NB4 (cell line): ENCODE data around the gene ZNF397.

Experiments
- DNase-seq: peaks from one replicate; pipeline ENCODE4 v3.0.0; 2010; ENCODE audit warnings: low read depth
- H3K4me3 ChIP-seq: one replicate; pipeline ENCODE4 v1.5.1; 2011; ENCODE audit warnings: mild to moderate bottlenecking, low read depth, low read length, moderate library complexity
- MYC ChIP-seq: IDR thresholded peaks from 2 replicates; pipeline ENCODE4 v1.6.1; 2011; ENCODE audit warnings: low read depth, low read length
- POLR2A ChIP-seq: IDR thresholded peaks from 2 replicates; pipeline ENCODE4 v1.6.1; 2011; ENCODE audit warnings: mild to moderate bottlenecking; ENCODE audit not compliant: insufficient read length; ENCODE audit errors: extremely low read depth
- TF ChIP-seq, protein P1 (sequence below): IDR thresholded peaks from one replicate; pipeline ENCODE4 v1.5.1; 2012; ENCODE audit warnings: low read depth, low read length
- TF ChIP-seq, protein P2 (sequence below): IDR thresholded peaks from 2 replicates; pipeline ENCODE4 v1.6.1; 2011; ENCODE audit warnings: low read depth, low read length

The ZNF397 gene

DNA sequence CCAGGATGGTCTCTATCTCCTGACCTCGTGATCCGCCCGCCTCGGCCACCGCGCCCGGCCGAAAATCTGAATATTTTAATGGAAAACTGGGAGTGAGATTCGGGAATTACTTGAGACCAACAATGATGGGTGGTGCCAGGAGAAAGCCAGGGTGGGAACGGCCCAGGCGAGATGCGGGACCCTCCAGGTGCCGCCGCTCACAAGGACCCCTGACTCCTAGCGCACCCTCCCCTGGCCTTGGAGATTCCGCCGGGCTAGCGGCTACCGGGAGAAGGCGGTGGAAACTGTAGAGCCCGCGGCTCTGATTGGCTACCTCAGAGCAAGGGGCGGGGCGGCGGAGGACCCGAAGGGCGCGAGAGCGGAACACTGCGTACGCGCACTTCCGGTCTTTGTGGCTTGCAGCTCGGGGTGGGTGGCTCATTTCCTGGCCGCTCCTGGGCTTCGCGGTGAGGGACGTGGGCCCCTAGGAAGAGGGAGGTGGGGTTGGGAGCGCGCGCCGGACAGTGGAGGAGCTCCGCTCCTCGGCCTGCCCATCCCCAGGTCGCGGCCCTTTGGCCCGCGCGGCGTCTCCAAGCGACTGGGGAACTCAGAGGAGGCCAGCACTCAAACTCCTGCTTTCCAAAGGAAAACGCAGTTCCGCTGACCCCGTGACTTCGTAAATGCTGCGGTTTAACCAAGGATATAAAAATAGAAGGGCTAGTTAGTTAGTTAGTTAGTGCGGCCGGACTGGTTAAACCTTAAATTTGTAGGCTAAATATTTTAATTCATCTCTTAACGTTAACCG, at the start of gene ZNF397:
ZNF397 (plus strand) TSS at position 371 of the 784 bp plus-strand sequence. CDS start 1,437 bp downstream, outside the sequence.
- DNase-seq, result peak; percentile 97
- peak within 1 kb of the TSS; percentile 96 for H3K4me3 ChIP-seq
- TF ChIP-seq POLR2A, result peak; percentile 76
- TF ChIP-seq, protein P1, sequence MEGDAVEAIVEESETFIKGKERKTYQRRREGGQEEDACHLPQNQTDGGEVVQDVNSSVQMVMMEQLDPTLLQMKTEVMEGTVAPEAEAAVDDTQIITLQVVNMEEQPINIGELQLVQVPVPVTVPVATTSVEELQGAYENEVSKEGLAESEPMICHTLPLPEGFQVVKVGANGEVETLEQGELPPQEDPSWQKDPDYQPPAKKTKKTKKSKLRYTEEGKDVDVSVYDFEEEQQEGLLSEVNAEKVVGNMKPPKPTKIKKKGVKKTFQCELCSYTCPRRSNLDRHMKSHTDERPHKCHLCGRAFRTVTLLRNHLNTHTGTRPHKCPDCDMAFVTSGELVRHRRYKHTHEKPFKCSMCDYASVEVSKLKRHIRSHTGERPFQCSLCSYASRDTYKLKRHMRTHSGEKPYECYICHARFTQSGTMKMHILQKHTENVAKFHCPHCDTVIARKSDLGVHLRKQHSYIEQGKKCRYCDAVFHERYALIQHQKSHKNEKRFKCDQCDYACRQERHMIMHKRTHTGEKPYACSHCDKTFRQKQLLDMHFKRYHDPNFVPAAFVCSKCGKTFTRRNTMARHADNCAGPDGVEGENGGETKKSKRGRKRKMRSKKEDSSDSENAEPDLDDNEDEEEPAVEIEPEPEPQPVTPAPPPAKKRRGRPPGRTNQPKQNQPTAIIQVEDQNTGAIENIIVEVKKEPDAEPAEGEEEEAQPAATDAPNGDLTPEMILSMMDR, result no peak

DNA sequence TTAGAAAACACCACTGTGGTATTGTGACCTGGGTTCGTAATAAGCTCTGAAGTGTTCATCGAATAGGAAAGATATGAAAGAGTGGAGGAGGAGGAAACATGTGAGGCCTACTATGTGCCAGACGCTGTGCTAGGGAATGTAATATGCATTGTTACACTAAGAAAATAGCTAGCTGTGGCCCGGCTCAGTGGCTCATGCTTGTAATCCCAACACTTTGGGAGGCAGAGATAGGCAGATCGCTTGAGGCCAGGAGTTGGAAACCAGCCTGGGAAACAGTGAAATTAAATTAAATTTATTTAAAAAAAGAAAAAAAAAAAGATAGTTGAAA, 49.2 kb upstream of the ZNF397 start:
- DNase-seq, result no peak
- TF ChIP-seq POLR2A (no peak), MYC (no peak)
- TF ChIP-seq, protein P1, result no peak
- TF ChIP-seq, protein P2, sequence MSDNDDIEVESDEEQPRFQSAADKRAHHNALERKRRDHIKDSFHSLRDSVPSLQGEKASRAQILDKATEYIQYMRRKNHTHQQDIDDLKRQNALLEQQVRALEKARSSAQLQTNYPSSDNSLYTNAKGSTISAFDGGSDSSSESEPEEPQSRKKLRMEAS, result no peak
- no peak overlapping the region for H3K4me3 ChIP-seq

DNA sequence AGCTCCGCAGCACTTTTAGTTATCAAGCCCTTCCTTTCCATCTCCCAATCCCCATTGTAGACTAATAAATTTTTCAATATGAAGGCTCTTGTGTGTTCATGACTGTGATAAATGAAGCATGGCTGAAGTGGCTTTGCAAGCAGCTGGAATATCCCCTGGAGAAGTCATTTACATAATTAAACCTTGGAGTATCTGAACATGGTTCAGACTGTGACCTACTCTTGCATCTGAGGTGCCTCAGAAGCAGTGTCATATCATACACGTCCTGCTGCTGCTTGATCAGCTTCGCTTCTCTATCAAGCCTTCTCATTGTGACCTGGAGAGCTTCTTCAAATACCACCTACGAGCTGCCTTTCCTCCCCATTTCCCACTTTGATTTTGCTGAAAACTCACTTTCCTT, 48.4 kb upstream of the ZNF397 start:
- TF ChIP-seq POLR2A, result no peak
- TF ChIP-seq, protein P2, result no peak
- TF ChIP-seq MYC, result no peak
- TF ChIP-seq, protein P1, result no peak
- DNase-seq, result no peak
- H3K4me3 ChIP-seq, result no peak overlapping the region

DNA sequence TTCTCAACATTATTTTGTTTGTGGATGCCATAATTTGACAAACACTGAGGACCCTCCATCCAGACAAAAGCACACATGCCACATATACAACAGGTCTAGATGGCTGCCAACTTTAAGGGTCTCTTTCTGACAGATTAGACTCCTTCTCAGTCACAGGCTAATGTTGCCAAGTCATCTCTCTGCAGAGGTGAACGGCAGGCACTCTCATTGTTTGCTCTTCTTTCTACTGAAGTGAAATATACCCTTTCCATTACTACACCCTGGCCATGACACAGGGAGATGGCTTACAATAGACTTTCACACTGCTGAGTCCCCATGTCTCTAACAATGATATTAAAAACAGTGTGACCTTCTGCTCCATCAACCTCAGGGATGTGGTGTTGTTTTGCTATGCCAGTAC, 47.5 kb upstream of the ZNF397 start:
- TF ChIP-seq, protein P1, result no peak
- TF ChIP-seq, protein P2, result no peak
- no peak for TF ChIP-seq MYC
- H3K4me3 ChIP-seq, result no peak overlapping the region
- no peak for DNase-seq

DNA sequence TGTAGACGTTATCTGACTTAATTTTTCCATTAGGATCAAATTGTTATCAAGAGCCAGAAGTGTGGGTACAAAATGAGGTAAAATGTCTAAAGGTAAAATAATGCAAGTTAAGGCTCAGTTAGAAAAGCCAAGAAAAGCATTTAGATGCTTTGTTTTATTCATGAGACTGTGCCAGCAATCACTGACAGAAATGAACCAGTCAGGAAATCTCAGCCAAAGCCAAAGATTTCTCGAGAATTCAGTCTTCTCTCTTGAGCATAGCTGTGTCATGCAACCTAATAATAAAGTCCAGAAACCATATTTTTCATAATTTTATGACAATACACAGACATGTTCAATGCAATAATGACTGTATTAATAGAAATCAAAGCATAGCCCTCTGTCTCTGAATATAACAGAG, 43.5 kb upstream of the ZNF397 start:
- DNase-seq, result no peak
- TF ChIP-seq, protein P1, result no peak
- no peak for TF ChIP-seq MYC
- TF ChIP-seq, protein P2, result no peak
- no peak for TF ChIP-seq POLR2A
- H3K4me3 ChIP-seq, result no peak overlapping the region

DNA sequence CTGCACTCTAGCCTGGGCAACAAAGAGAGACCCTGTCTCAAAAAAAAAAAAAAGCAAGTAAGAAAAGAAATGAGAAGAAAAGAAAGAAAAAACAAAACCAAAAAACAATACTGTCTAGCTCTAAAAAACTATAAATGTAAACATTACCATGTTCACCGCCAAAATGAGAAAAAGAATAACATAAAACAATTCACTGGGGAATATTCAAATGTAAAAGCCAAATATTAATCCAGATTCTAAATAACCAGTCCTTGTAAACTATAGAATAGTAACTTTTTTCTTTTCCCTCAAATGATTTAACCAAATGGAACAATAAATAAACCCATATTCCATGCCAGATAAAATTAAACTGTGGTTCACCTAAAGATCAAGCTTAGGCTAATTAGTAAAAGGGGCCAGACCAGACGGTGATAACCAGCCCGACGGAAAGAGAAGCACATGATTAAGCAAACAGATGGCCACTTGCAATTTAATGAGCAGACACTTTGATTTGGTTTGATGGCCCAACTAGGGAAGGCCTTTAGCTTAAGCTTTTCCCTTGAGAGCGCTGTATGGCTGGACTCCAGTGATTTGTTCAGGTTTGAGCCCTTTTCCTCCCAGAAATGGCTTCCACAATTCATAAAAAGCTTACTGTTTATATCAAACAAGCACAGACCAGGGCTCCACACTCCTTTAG, 39.4 kb upstream of the ZNF397 start:
- H3K4me3 ChIP-seq, result no peak overlapping the region
- no peak for TF ChIP-seq POLR2A
- TF ChIP-seq, protein P2, result no peak
- TF ChIP-seq MYC, result no peak
- TF ChIP-seq, protein P1, result no peak
- DNase-seq, result no peak
